Germinal center (tissue), 1 donor: ENCODE data around the gene TMEM132A.
"Not testable (repeated sequence)": the region's sequence is repeated elsewhere in the genome, so short reads cannot be mapped to it uniquely, and the experiment has no call there.

Experiments used
- DNase-seq: peaks from one replicate; pipeline ENCODE4 v3.0.0; 2012; ENCODE audit warnings: mixed read lengths, low spot score

Gene TMEM132A

GRCh38 chr11:60905047-60905446 is 19.2 kb upstream of the TMEM132A start:
- DNase-seq: no peak

- DNase-seq: no peak
Measured at GRCh38 chr11:60905551-60906113, 18.6 kb upstream of the TMEM132A start.

- DNase-seq: peak; percentile 95
Measured at GRCh38 chr11:60906132-60906972, 17.9 kb upstream of the TMEM132A start, which contains the start of gene PRPF19. TSS of gene PRPF19 (minus strand) at chr11:60906585. CDS start at chr11:60906382, 203 bp downstream.

GRCh38 chr11:60908803-60909202 is 15.5 kb upstream of the TMEM132A start:
- no peak for DNase-seq

GRCh38 chr11:60909680-60910280 is 14.5 kb upstream of the TMEM132A start:
- not testable (repeated sequence) for DNase-seq

- DNase-seq: peak; percentile 62
Measured at GRCh38 chr11:60910281-60910687, 14.0 kb upstream of the TMEM132A start.

- no peak for DNase-seq
Measured at GRCh38 chr11:60910711-60911380, 13.4 kb upstream of the TMEM132A start.

- DNase-seq: no peak
Measured at GRCh38 chr11:60912223-60912850, 11.9 kb upstream of the TMEM132A start.

- DNase-seq: no peak
Measured at GRCh38 chr11:60912851-60913528, 11.3 kb upstream of the TMEM132A start.

GRCh38 chr11:60913793-60914632 is 10.2 kb upstream of the TMEM132A start, which contains the start of gene TMEM109:
TSS of gene TMEM109 (plus strand) at chr11:60914158. CDS start at chr11:60919694, 5,536 bp downstream.
- peak; percentile 93 for DNase-seq

GRCh38 chr11:60914633-60915247 is 9.5 kb upstream of the TMEM132A start:
- peak; percentile 71 for DNase-seq

- DNase-seq: peak; percentile 83
Measured at GRCh38 chr11:60915248-60915914, 8.9 kb upstream of the TMEM132A start.

- DNase-seq: no peak
Measured at GRCh38 chr11:60916669-60917206, 7.5 kb upstream of the TMEM132A start.

- DNase-seq: no peak
Measured at GRCh38 chr11:60917267-60917666, 7.0 kb upstream of the TMEM132A start.

- no peak for DNase-seq
Measured at GRCh38 chr11:60918251-60918938, 5.9 kb upstream of the TMEM132A start.

GRCh38 chr11:60918939-60919265 is 5.4 kb upstream of the TMEM132A start:
- DNase-seq: no peak

GRCh38 chr11:60919320-60919719 is 4.9 kb upstream of the TMEM132A start:
- peak; percentile 55 for DNase-seq

GRCh38 chr11:60919956-60920355 is 4.3 kb upstream of the TMEM132A start:
- DNase-seq: no peak

GRCh38 chr11:60921259-60921658 is 3.0 kb upstream of the TMEM132A start:
- DNase-seq: no peak
